RWPE2 (cell line): ENCODE measurements around the gene SLC16A5.
A peak's percentile ranks its signal among the peaks of the same experiment; 100 is the strongest.

Source experiments
- ATAC-seq: fragments of 200-7000 bp; cut with Tn5 transposase; 3 replicates; pipeline ENCODE4 v1.9.1; 2021; ENCODE audit warnings: low read depth
- DNase-seq: peaks from one replicate; pipeline ENCODE4 v3.0.0-alpha.2; 2020; ENCODE audit warnings: low spot score
- H3K27ac ChIP-seq: fragments of 450-650 bp; 2 replicates; pipeline ENCODE4 v1.5.1; 2017; ENCODE audit warnings: mild to moderate bottlenecking; ENCODE audit not compliant: poor library complexity, severe bottlenecking
- H3K27me3 ChIP-seq: fragments of 250-450 bp; sonication (Bioruptor Pico); 2 replicates; pipeline ENCODE4 v1.5.1; 2021; ENCODE audit warnings: mild to moderate bottlenecking, moderate library complexity; ENCODE audit not compliant: insufficient read depth, poor library complexity, severe bottlenecking
- H3K36me3 ChIP-seq: fragments of 250-450 bp; sonication (Bioruptor Pico); 2 replicates; pipeline ENCODE4 v1.5.1; 2020; ENCODE audit warnings: low read depth, mild to moderate bottlenecking, moderate library complexity
- H3K4me1 ChIP-seq: fragments of 250-450 bp; sonication (Bioruptor Pico); 2 replicates; pipeline ENCODE4 v1.5.1; 2021; ENCODE audit warnings: mild to moderate bottlenecking, moderate library complexity; ENCODE audit not compliant: insufficient read depth, poor library complexity, severe bottlenecking
- H3K4me3 ChIP-seq: fragments of 250-450 bp; sonication (Bioruptor Pico); 2 replicates; pipeline ENCODE4 v1.5.1; 2021; ENCODE audit warnings: mild to moderate bottlenecking, moderate library complexity; ENCODE audit not compliant: severe bottlenecking
- H3K9me3 ChIP-seq: fragments of 250-450 bp; sonication (Bioruptor Pico); 2 replicates; pipeline ENCODE4 v1.5.1; 2021; ENCODE audit warnings: mild to moderate bottlenecking, moderate library complexity; ENCODE audit not compliant: severe bottlenecking
- CTCF ChIP-seq: fragments of 450-650 bp; IDR thresholded peaks from one replicate; pipeline ENCODE4 v1.5.1; 2017; ENCODE audit warnings: mild to moderate bottlenecking, moderate library complexity; ENCODE audit not compliant: poor library complexity, severe bottlenecking

The SLC16A5 gene

GRCh38 chr17:75075597-75076336 lies 12.0 kb upstream of the SLC16A5 start:
- no peaks in the 10 kb centered on the region for H3K9me3 ChIP-seq
- no peak for TF ChIP-seq CTCF
- peaks cover 14% of the 10 kb centered on the region for H3K4me1 ChIP-seq
- no peak overlapping the region for H3K4me3 ChIP-seq
- no peaks in the 10 kb centered on the region for H3K27me3 ChIP-seq
- ATAC-seq = no peak
- DNase-seq = no peak
- no peak overlapping the region for H3K27ac ChIP-seq
- no peaks in the 10 kb centered on the region for H3K36me3 ChIP-seq

GRCh38 chr17:75077072-75077495 lies 10.7 kb upstream of the SLC16A5 start:
- no peaks in the 10 kb centered on the region for H3K27me3 ChIP-seq
- peaks cover 14% of the 10 kb centered on the region for H3K4me1 ChIP-seq
- ATAC-seq (no peak), DNase-seq (no peak)
- no peaks in the 10 kb centered on the region for H3K36me3 ChIP-seq
- TF ChIP-seq CTCF = no peak
- no peak overlapping the region for H3K27ac ChIP-seq
- H3K9me3 ChIP-seq = no peaks in the 10 kb centered on the region
- H3K4me3 ChIP-seq = no peak overlapping the region

GRCh38 chr17:75077496-75078283 lies 10.1 kb upstream of the SLC16A5 start:
- TF ChIP-seq CTCF = no peak
- Histone ChIP-seq H3K4me1 (peaks cover 14% of the 10 kb centered on the region), H3K36me3 (no peaks in the 10 kb centered on the region), H3K27ac (peak overlapping the region; percentile 38), H3K9me3 (no peaks in the 10 kb centered on the region), H3K27me3 (no peaks in the 10 kb centered on the region), H3K4me3 (no peak overlapping the region)
- no peak for DNase-seq
- ATAC-seq = no peak

GRCh38 chr17:75078284-75079022 lies 9.3 kb upstream of the SLC16A5 start:
- ATAC-seq (peak; percentile 80), DNase-seq (no peak)
- H3K27ac ChIP-seq = peak overlapping the region; percentile 38
- H3K36me3 ChIP-seq = no peaks in the 10 kb centered on the region
- H3K4me1 ChIP-seq = peaks cover 14% of the 10 kb centered on the region
- no peaks in the 10 kb centered on the region for H3K9me3 ChIP-seq
- no peaks in the 10 kb centered on the region for H3K27me3 ChIP-seq
- no peak overlapping the region for H3K4me3 ChIP-seq
- no peak for TF ChIP-seq CTCF
